ENCODE data around the gene KIAA0513. TPM values are rescaled to one million over a fixed set of nuclear protein-coding genes. Genes with fewer than 3 reads are reported as not detected.

KIAA0513 gene
- total RNA-seq, 1 experiment from 2014 or later: 2.4 TPM

DNA sequence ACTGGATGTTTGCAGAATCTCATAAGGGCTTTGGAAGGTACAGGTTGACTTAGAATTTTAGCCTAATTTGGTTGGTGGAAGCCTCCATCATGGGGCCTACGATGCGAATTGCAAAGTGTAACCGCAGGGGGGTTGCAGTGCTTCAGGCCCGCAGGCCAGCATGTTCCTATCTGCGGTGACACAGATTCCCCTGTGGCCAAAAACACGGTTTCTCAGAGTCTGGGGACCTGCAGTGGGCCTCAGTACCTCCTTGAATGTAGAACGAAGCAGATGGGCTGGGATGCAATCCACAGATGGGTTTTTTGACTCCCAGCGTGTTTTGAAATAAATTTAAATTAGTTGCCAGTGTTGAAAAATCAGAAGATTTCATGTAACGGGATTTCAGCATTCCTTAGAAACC, 34.7 kb downstream of the KIAA0513 start:
- Histone ChIP-seq H3K4me3 (no peak overlapping the region), H3K4me1 (no peaks in the 10 kb centered on the region), H3K9me3 (replicated peaks) (no peaks in the 10 kb centered on the region), H3K27me3 (no peaks in the 10 kb centered on the region), H3K27ac (no peak overlapping the region), H3K36me3 (no peaks in the 10 kb centered on the region)
- DNase-seq: no peak

GRCh38 chr16:85062845-85063244, 35.2 kb downstream of the KIAA0513 start:
- no peak for DNase-seq
- H3K27me3 ChIP-seq: no peaks in the 10 kb centered on the region
- H3K4me1 ChIP-seq: no peaks in the 10 kb centered on the region
- no peak overlapping the region for H3K4me3 ChIP-seq
- H3K9me3 ChIP-seq (replicated peaks): no peaks in the 10 kb centered on the region
- H3K36me3 ChIP-seq: no peaks in the 10 kb centered on the region
- H3K27ac ChIP-seq: no peak overlapping the region

- no peaks in the 10 kb centered on the region for H3K27me3 ChIP-seq
- no peaks in the 10 kb centered on the region for H3K36me3 ChIP-seq
- H3K4me3 ChIP-seq: no peak overlapping the region
- DNase-seq: no peak
- H3K27ac ChIP-seq: no peak overlapping the region
- H3K4me1 ChIP-seq: no peaks in the 10 kb centered on the region
- no peaks in the 10 kb centered on the region for H3K9me3 ChIP-seq (replicated peaks)
Measured at GRCh38 chr16:85064186-85064585, 36.6 kb downstream of the KIAA0513 start.

DNA sequence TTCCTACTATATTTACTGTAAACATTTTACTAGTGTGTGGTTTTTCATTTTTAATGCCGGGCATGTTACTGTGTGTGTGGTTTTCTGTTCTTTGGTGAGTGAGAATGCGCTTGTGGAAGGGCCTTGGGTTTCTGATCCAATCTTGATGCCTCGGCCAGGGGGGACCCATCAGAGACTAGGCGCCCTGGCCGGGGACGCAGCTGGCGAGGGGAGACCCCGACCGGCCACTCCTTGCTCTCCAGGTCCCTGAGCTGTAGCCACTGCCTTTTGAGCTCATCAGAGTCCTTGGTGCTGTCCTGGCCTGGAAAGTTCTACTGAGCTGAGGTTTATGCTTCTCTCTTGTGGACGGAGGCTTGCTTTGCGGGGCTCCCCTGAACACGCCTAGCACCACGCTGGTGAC, 37.5 kb downstream of the KIAA0513 start:
- no peaks in the 10 kb centered on the region for H3K36me3 ChIP-seq

DNA sequence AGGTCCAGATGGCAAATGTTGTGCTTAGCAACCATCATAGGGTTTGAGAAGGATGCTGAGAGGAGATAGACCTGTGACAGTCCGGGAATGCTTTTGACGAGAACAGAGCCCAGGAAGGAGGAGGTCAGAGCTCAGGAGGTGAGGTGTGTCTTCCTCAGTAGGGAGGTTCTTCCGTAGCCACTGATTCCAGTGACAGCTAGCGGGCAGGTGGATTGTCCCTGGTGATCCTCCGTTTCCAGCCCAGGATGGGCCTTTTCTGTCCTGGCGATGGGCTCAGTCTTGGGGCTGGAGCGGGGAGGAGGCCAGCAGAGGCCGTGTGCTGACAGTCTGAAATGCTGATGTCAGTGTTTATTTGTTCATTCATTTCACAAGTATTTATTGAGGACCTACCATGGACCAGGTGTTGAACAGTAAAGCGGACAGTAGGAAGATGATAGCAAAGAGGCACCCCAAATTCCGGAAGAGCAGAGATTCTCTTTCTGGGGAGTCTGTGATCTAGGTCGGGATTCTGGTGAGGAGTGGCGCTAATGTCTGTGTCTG, 38.8 kb downstream of the KIAA0513 start:
- Histone ChIP-seq H3K27ac (no peak overlapping the region), H3K36me3 (no peaks in the 10 kb centered on the region), H3K9me3 (replicated peaks) (no peaks in the 10 kb centered on the region), H3K27me3 (no peaks in the 10 kb centered on the region), H3K4me3 (no peak overlapping the region), H3K4me1 (no peaks in the 10 kb centered on the region)
- no peak for DNase-seq

More for the DNA sequence above, 37.5 kb downstream of the KIAA0513 start:
- Histone ChIP-seq H3K9me3 (replicated peaks) (no peaks in the 10 kb centered on the region), H3K27me3 (no peaks in the 10 kb centered on the region), H3K27ac (no peak overlapping the region), H3K4me3 (no peak overlapping the region), H3K4me1 (no peaks in the 10 kb centered on the region)
- DNase-seq: no peak

GRCh38 chr16:85067024-85067423, 39.4 kb downstream of the KIAA0513 start:
- Histone ChIP-seq H3K9me3 (replicated peaks) (no peaks in the 10 kb centered on the region), H3K4me1 (no peaks in the 10 kb centered on the region), H3K4me3 (no peak overlapping the region), H3K27ac (no peak overlapping the region), H3K27me3 (no peaks in the 10 kb centered on the region), H3K36me3 (no peaks in the 10 kb centered on the region)
- DNase-seq: no peak

- Histone ChIP-seq H3K36me3 (no peaks in the 10 kb centered on the region), H3K9me3 (replicated peaks) (no peaks in the 10 kb centered on the region), H3K27ac (no peak overlapping the region), H3K4me1 (no peaks in the 10 kb centered on the region), H3K4me3 (no peak overlapping the region), H3K27me3 (no peaks in the 10 kb centered on the region)
- no peak for DNase-seq
Measured at GRCh38 chr16:85067426-85067825, 39.8 kb downstream of the KIAA0513 start.

GRCh38 chr16:85068746-85069145, 41.2 kb downstream of the KIAA0513 start:
- Histone ChIP-seq H3K4me3 (no peak overlapping the region), H3K4me1 (no peaks in the 10 kb centered on the region), H3K27ac (no peak overlapping the region), H3K27me3 (no peaks in the 10 kb centered on the region), H3K36me3 (no peaks in the 10 kb centered on the region), H3K9me3 (replicated peaks) (no peaks in the 10 kb centered on the region)
- no peak for DNase-seq

GRCh38 chr16:85069171-85069570, 41.6 kb downstream of the KIAA0513 start:
- DNase-seq: no peak
- H3K27me3 ChIP-seq: no peaks in the 10 kb centered on the region
- H3K9me3 ChIP-seq (replicated peaks): no peaks in the 10 kb centered on the region
- H3K27ac ChIP-seq: no peak overlapping the region
- no peak overlapping the region for H3K4me3 ChIP-seq
- H3K4me1 ChIP-seq: no peaks in the 10 kb centered on the region
- no peaks in the 10 kb centered on the region for H3K36me3 ChIP-seq

GRCh38 chr16:85072076-85072860, 44.7 kb downstream of the KIAA0513 start:
- no peaks in the 10 kb centered on the region; the same call in 1 of the 2 replicates for H3K4me1 ChIP-seq
- no peak overlapping the region for H3K27ac ChIP-seq
- H3K4me3 ChIP-seq: no peak overlapping the region
- no peaks in the 10 kb centered on the region for H3K27me3 ChIP-seq
- no peaks in the 10 kb centered on the region for H3K36me3 ChIP-seq
- no peak for DNase-seq
- H3K9me3 ChIP-seq (replicated peaks): no peaks in the 10 kb centered on the region

GRCh38 chr16:85072947-85073346, 45.4 kb downstream of the KIAA0513 start:
- DNase-seq: peak in 1 of 2 experiments; percentile 16
- H3K27ac ChIP-seq: no peak overlapping the region
- no peaks in the 10 kb centered on the region for H3K9me3 ChIP-seq (replicated peaks)
- H3K4me3 ChIP-seq: no peak overlapping the region
- no peaks in the 10 kb centered on the region for H3K27me3 ChIP-seq
- no peaks in the 10 kb centered on the region; the same call in 1 of the 2 replicates for H3K4me1 ChIP-seq
- H3K36me3 ChIP-seq: no peaks in the 10 kb centered on the region

GRCh38 chr16:85074225-85074914, 46.8 kb downstream of the KIAA0513 start:
- no peak for DNase-seq
- H3K36me3 ChIP-seq: no peaks in the 10 kb centered on the region
- H3K9me3 ChIP-seq (replicated peaks): no peaks in the 10 kb centered on the region
- H3K27ac ChIP-seq: no peak overlapping the region
- H3K27me3 ChIP-seq: no peaks in the 10 kb centered on the region
- H3K4me3 ChIP-seq: no peak overlapping the region
- H3K4me1 ChIP-seq: no peaks in the 10 kb centered on the region; the same call in 1 of the 2 replicates

DNA sequence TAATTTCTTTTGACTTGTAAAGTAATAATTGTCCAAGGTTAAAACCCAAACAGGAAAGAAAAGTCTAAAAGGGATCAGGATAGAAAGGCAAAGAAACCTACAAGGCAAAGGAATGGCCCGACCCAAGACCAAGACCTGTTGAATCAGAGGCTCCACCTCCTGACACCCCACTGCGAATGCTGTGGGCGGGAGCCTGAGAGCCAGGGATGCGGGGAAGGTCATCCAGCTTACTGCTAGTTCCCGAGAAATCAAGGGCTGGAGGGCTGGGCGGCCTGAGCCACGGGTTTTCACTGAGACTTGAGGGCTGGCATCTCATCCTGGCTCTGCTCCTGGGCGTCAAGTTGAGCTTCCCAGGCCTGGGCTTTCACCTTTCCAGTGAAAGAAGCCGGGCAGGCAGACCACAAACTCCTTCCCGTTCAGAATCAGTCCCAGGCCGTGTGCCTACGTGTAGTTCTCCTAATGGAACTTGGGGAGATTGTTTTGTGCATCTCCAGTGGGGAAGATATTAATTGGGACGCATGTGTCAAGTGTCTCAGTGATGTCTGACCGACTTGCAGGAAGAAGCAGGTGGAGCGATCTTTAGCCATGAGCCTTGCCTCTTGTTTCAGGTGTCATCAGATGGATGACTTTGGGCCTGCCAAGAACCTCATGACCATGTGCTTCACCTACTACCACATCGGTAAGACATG, 47.8 kb downstream of the KIAA0513 start:
- no peaks in the 10 kb centered on the region for H3K9me3 ChIP-seq (replicated peaks)
- H3K27me3 ChIP-seq: no peaks in the 10 kb centered on the region
- DNase-seq: no peak
- no peaks in the 10 kb centered on the region; the same call in 1 of the 2 replicates for H3K4me1 ChIP-seq
- H3K36me3 ChIP-seq: no peaks in the 10 kb centered on the region
- H3K27ac ChIP-seq: no peak overlapping the region
- no peak overlapping the region for H3K4me3 ChIP-seq

GRCh38 chr16:85077039-85077438, 49.4 kb downstream of the KIAA0513 start:
- Histone ChIP-seq H3K4me3 (no peak overlapping the region), H3K9me3 (replicated peaks) (no peaks in the 10 kb centered on the region)

More at GRCh38 chr16:85077039-85077438, 49.4 kb downstream of the KIAA0513 start:
- H3K27me3 ChIP-seq: no peaks in the 10 kb centered on the region
- H3K36me3 ChIP-seq: no peaks in the 10 kb centered on the region
- DNase-seq: peak in 1 of 2 experiments; percentile 31
- no peak overlapping the region for H3K27ac ChIP-seq
- H3K4me1 ChIP-seq: no peaks in the 10 kb centered on the region; the same call in 1 of the 2 replicates

Data from SJCRH30 (cell line).